Activated CD4-positive, CD25-positive, alpha-beta regulatory T cell treated with anti-CD3 and anti-CD28 coated beads, Interleukin-2, amount 50 U/mL, for 24 hours (primary cell): ENCODE data around the gene LDLRAD3.

ENCODE experiments used
- ATAC-seq, 2 donors: fragments of 150-1000 bp; cut with Tn5 transposase; one replicate each; pipeline ENCODE4 v1.10.0; 2021; ENCODE audit warnings: mild to moderate bottlenecking in 1 of 2, moderate library complexity in 1 of 2

LDLRAD3 gene

DNA sequence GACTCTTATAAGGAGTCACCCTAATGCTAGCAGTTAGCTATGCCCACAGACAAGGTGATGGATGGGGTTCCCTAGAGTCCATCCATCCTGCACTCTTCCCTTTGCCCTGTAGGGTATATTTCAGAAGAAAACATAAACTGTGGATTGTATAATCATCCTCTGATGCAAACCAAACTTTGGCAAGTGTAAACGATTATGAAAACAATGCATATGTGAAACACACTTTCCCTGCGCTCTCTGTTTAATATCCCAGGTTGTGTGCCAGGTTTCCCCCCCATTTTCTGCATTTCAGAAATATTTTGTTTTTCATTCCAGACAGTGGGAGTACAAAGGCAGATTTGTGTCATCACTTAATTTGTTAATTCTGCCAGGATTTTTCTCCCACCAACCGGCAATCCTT lies 110.0 kb downstream of the LDLRAD3 start:
- no peak for ATAC-seq

GRCh38 chr11:36054628-36055027 lies 110.8 kb downstream of the LDLRAD3 start:
- no peak for ATAC-seq

DNA sequence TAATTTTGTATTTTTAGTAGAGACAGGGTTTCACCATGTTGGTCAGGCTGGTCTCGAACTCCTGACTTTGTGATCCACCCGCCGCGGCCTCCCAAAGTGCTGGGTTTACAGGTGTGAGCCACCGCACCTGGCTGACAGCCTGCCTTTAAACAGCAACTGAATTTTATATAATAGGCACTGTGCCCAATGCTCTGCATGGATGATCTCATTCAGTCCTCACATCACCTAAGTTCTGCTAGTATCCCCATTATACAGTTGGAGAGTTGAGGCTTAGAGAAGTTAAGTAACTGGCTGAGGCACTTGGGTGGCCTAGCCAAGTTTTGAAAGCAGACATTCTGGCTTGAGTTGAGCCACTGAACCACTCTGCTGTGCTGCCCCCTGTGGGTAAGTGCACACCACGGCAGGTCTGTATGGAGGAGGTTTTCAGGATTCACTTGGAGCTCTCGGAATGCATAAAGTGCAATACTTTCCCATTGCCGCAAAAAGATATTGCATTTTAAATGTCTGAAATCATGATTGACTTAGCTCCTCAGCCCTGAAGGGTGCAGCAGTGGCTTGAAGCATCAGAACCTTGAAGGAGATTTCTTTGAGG lies 112.4 kb downstream of the LDLRAD3 start:
- no peak for ATAC-seq

DNA sequence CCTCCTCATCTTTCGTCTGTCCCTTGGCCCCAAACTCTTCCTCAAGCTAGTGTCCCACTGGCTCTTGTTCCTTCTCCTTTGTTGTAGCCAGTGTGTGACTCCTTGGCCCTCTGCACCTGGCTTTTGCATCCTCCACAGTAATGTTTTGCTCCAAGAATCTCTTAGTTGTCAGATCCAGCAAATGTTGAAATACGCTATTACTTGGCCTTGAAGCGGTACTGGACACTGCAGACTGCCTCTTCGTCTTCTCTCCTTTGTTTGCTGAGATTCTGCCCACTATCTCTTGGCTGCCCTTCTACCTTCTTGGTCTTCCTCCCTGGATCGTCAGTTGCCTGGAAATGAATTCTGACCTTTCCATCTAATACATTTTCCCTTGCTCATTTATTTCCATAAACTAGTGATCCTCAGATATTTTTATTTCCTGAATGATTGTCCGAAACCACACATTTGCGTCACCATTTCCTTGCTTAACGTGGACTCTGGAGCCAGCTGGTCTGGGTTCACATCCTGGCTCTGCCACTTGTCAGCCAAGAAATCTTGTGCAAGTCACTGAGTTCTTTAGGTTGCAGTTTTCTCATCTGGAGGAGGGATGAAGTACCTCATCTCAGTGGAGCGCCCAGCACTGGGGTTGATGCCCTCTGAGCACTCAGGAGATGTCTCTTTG lies 113.6 kb downstream of the LDLRAD3 start:
- ATAC-seq = no peak

DNA sequence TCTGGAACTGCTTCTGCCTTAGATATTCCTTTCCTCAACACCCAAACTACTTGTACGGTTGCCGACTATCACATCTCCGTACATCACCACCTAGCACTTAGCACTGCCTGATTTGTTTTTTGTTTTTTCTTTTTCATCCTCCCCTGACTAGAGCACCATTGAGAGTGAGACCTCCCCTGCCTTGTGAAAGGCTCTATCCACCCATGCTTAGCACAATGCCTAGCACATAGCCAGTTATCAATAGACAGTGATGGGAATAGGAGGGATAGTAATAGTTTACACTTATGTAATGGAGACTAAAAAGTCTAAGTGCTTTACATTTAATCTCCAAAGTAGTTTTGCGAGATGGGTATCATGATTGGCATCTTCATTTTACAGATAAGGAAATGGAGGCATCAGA lies 115.8 kb downstream of the LDLRAD3 start:
- no peak for ATAC-seq

DNA sequence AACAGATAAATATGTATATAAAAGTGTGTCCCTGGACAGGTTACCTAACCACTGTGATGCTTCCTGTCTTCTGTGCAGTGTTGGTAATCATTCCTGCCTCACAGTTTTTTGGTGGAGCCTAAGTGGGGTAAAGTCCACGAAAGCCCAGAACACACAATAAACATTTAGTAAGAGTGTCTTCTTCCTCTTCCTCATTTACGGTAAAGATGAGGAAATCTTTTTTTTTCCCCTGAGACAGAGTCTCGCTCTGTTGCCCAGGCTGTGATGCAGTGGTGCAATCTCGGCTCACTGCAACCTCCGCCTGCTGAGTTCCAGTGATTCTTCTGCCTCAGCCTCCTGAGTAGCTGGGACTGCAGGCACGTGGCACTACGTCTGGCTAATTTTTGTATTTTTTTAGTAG lies 117.1 kb downstream of the LDLRAD3 start:
- no peak for ATAC-seq

- ATAC-seq = no peak
Measured at GRCh38 chr11:36061471-36061870, 117.6 kb downstream of the LDLRAD3 start.

DNA sequence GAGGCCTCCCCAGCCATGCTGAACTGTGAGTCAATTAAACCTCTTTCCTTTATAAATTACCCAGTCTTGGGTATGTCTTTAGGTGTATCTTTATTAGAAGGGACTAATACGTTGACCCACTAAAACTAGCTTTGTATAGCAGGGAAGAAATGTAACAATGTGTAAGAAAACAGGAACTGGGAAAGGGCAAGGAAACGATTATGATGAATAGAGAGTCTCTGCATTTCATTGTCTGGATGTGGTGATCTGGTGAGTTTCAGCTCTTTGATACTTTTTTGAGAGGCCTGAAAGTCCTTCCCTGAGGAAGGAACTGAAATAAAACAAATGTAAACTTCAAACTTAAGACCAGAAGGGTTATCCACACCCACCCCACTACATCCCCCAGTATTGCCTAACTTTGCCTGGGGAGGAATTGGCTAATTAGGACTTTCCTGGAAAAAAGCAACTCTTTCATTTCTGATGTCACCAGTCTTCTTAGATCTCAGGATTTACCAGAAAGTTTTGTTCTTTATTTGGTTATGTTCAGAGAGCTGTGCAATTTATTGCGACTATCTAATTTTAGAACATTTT lies 119.0 kb downstream of the LDLRAD3 start:
- ATAC-seq = no peak

DNA sequence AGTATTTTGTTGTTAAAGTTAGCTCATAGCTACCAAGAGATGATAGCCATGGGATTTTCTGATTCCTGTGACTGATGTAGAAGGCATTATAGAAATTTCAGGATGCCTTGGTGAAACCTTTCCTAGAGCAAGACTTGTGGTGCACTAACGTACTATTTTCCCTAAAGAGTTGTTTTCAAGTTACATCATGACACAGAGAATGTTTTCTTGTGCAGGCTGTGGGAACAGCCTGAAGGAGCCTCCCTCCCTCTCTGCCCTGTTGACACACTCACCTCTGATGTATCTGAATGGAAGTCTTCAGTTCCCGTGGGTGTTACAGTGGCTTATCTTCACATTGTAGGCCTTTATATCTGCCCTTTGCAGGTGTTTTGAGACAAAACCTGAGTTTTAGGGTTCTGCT lies 121.6 kb downstream of the LDLRAD3 start:
- ATAC-seq = no peak

DNA sequence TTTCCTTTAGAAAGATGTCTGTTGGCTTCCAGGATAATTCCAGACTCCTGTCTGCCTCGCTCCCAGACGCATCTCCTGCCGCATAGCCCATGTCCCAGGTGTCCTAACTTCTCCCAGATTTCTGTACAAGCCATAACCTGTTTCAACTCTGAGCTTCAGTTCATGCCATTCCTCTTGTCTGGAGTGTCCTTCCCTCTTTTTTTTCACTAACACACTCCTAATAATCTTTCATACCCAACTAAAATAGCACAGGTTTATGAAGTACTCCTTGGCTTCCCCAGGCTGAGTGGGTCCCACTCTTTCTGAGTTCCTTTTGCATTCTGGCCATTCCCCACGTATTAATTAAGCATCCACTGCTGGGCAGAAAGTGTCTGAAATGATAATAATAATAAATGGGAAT lies 123.0 kb downstream of the LDLRAD3 start:
- no peak for ATAC-seq

- ATAC-seq = no peak
Measured at GRCh38 chr11:36069576-36070212, 125.8 kb downstream of the LDLRAD3 start.

- no peak for ATAC-seq
Measured at GRCh38 chr11:36070213-36070953, 126.5 kb downstream of the LDLRAD3 start.

DNA sequence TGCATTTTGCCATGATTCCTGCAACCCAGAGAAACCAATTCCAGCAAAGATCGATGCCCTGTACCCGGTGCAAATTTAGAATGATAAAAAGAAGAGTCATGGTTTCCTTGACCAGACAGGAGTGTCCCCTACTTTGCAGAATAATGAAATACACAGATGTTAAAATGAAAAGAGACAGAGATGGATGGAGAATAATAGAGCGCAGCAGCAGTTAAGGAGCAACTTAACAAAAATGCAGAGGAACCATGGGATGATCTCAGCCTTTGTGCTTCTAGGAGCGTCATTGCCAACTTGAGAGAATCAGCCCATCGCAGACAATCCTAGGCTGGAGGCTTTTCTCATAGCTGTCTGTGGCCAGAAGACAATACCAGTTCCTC lies 127.1 kb downstream of the LDLRAD3 start:
- ATAC-seq = no peak

GRCh38 chr11:36071917-36072500 lies 128.1 kb downstream of the LDLRAD3 start:
- ATAC-seq = no peak

- no peak for ATAC-seq
Measured at GRCh38 chr11:36073411-36074203, 129.7 kb downstream of the LDLRAD3 start.

DNA sequence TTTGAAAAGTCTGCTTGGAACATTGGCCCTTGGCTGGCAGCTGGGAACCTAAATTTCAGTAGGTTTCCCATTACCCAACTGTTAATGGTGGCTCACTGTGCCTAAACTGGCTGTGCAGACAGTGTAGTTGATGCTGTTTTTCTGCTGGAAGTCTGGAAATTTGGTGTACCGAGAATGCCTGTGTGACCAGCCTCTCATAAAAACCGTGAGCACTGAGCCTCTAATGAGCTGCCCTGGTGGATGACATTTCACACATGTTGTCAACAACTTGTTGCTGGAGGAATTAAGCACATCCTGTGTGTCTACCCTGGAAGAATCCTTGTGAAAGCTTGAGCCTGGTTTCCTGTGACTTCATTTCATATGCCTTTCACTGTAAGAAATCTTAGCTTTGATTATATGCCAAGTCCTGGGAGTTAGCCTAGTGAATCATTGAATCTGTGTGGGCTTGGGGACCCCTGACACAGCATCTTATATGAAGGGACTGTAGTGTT lies 131.1 kb downstream of the LDLRAD3 start:
- no peak for ATAC-seq

DNA sequence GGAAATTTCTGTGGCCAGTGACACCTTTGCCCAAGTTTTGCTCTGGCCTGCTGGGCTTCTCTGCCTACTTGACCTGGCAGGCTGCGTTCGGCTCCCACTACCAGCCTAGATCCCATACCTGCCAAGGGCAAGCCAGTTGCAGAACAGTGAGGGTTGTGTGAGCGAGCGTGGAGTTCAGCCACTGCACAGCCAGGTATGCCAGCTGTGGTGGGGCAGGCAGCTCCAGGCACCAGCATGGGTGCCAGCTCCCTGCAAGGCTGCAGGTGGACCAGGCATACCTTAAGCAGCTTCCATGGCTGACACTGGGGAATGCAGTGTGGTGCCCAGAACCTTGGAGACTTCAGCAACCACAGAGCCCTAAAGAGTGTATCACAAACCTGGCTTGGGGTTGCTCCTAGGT lies 133.5 kb downstream of the LDLRAD3 start:
- no peak for ATAC-seq

GRCh38 chr11:36077886-36078685 lies 134.2 kb downstream of the LDLRAD3 start:
- ATAC-seq = no peak

DNA sequence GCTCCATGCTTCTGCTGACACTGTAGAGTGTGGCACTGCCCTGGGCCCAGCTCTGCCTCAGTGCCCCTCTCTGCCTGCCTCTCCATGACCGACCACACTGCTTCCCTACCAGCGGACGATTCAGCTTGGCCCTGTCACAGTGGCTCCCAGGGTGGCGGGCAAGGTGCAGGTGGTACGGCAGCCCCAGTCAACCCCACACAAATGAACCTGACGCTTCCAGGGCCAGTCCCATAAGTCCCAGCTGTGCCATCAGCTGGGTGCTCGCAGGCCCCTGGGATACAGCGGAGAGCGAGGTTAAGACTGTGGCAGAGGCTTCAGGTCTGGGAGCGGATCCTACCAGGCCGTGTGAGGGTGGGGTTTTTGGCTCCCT lies 134.8 kb downstream of the LDLRAD3 start:
- no peak for ATAC-seq

- ATAC-seq = no peak
Measured at GRCh38 chr11:36079878-36080675, 136.2 kb downstream of the LDLRAD3 start.
